ENCODE data around the gene SFMBT2. TPM values are rescaled to one million over a fixed set of nuclear protein-coding genes. Genes with fewer than 3 reads are reported as not detected.
"Not testable (repeated sequence)": the region's sequence is repeated elsewhere in the genome, so short reads cannot be mapped to it uniquely, and the experiment has no call there.

Gene SFMBT2
- total RNA-seq, 1 experiment from 2014 or later: not detected

- in situ Hi-C loops (cut with HindIII; ENCODE audit: low sequenced_read_pairs); DNase-seq (ENCODE audit: low spot score): not testable (repeated sequence)
These were observed 98.9 kb downstream of the SFMBT2 start for GRCh38 chr10:7311850-7312487.

- in situ Hi-C loops (cut with HindIII; ENCODE audit: low sequenced_read_pairs): no loop called here
These were observed 99.5 kb downstream of the SFMBT2 start for GRCh38 chr10:7311218-7311849.

DNA sequence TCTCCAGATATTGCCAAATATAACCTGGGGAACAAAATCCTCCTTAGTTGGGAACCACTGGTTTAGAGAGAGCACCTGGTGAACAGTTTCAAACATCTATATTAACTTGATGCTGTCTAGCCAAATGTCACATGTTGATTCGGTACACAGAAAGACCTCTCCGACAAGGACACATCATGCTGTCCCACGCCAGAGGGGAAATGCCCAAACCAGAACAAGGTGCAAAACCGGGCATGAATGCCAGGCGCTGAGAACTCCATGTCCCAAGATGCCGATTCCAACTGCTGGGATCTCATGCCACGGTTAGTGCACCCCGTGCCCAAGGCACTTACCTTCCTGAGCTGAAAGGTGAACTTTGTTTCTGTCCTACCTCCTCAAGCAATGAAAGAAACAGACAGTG is 100.8 kb downstream of the SFMBT2 start:
- no peak for DNase-seq (ENCODE audit: low spot score)
- in situ Hi-C loops (cut with HindIII; ENCODE audit: low sequenced_read_pairs): no loop called here

More at GRCh38 chr10:7311218-7311849, 99.5 kb downstream of the SFMBT2 start:
- no peak for DNase-seq (ENCODE audit: low spot score)

GRCh38 chr10:7308826-7309225 is 102.0 kb downstream of the SFMBT2 start:
- in situ Hi-C loops (cut with HindIII; ENCODE audit: low sequenced_read_pairs): no loop called here
- no peak for DNase-seq (ENCODE audit: low spot score)

DNA sequence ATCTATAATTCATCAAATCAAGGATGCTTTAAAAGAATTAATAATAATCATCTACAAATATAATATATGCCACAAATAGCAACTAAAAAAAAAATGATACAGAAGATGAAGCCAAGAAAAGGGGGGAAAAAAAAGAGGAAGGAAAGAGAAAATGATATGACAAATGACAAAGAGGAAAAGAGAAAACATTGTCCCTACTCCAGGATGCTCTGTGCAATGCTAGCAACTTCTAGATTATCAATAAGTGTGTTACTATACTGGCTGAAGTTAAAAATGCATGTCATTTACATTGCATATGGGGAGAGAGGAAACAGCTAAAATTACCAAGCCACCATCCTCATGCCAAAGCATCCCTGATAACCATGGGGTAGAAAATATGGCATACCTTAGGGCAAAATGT is 104.2 kb downstream of the SFMBT2 start:
- in situ Hi-C loops (cut with HindIII; ENCODE audit: low sequenced_read_pairs): no loop called here

DNA sequence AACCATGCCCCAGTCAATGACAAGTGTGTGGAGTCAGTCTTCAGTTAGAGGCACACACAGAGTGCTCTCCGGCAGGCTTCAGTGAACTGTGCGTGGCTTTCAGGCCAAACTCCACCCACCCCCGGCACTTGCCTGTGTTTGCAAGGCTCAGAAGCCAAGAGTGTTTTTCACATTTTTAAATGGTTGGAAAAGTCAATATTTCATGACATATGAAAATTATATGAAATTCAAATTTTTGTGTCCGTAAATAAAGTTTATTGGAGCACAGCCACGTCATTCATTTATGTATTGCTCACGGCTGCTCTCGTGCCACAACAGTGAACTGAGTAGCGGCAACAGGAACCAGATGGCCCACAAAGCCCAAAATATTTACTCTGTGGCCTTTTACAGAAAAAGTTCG is 104.7 kb downstream of the SFMBT2 start:
- in situ Hi-C loops (cut with HindIII; ENCODE audit: low sequenced_read_pairs): no loop called here
- DNase-seq (ENCODE audit: low spot score): no peak

More for the DNA sequence above, 104.2 kb downstream of the SFMBT2 start:
- no peak for DNase-seq (ENCODE audit: low spot score)

GRCh38 chr10:7305053-7305452 is 105.8 kb downstream of the SFMBT2 start:
- in situ Hi-C loops (cut with HindIII; ENCODE audit: low sequenced_read_pairs): no loop called here
- DNase-seq (ENCODE audit: low spot score): no peak

- in situ Hi-C loops (cut with HindIII; ENCODE audit: low sequenced_read_pairs): no loop called here
- DNase-seq (ENCODE audit: low spot score): no peak
These were observed 106.7 kb downstream of the SFMBT2 start for GRCh38 chr10:7304110-7304509.

- in situ Hi-C loops (cut with HindIII; ENCODE audit: low sequenced_read_pairs): no loop called here
These were observed 107.8 kb downstream of the SFMBT2 start for GRCh38 chr10:7302930-7303557.

GRCh38 chr10:7302392-7302906 is 108.4 kb downstream of the SFMBT2 start:
- in situ Hi-C loops (cut with HindIII; ENCODE audit: low sequenced_read_pairs): no loop called here
- no peak for DNase-seq (ENCODE audit: low spot score)

More at GRCh38 chr10:7302930-7303557, 107.8 kb downstream of the SFMBT2 start:
- DNase-seq (ENCODE audit: low spot score): no peak

- in situ Hi-C loops (cut with HindIII; ENCODE audit: low sequenced_read_pairs): no loop called here
These were observed 109.6 kb downstream of the SFMBT2 start for GRCh38 chr10:7301006-7301778.

GRCh38 chr10:7300384-7300971 is 110.4 kb downstream of the SFMBT2 start:
- in situ Hi-C loops (cut with HindIII; ENCODE audit: low sequenced_read_pairs): no loop called here
- no peak for DNase-seq (ENCODE audit: low spot score)

More at GRCh38 chr10:7301006-7301778, 109.6 kb downstream of the SFMBT2 start:
- no peak for DNase-seq (ENCODE audit: low spot score)

DNA sequence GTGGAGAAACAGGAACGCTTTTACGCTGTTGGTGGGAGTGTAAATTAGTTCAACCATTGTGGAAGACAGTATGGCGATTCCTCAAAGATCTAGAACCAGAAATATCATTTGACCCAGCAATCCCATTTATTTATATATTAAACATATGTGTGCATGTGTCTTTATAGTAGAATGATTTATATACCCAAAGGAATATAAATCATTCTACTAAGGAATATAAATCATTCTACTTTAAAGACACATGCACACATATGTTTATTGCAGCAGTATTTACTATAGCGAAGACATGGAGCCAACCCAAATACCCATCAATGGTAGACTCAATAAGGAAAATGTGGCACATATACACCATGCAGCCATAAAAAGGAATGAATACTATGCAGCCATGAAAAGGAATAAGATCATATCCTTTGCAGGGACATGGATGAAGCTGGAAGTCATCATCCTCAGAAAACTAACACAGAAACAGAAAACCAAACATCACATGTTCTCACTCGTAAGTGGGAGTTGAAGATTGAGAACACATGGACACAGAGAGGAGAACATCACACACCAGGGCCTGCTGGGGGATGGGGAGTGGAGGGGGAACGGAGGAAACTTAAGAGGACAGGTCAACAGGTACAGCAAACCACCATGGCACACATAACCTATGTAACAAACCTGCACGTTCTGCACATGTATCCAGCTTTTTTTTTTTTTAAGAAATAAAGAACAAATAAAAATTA is 111.1 kb downstream of the SFMBT2 start:
- in situ Hi-C loops (cut with HindIII; ENCODE audit: low sequenced_read_pairs): not testable (repeated sequence)

GRCh38 chr10:7298495-7298894 is 112.3 kb downstream of the SFMBT2 start:
- no peak for DNase-seq (ENCODE audit: low spot score)
- in situ Hi-C loops (cut with HindIII; ENCODE audit: low sequenced_read_pairs): no loop called here

More for the DNA sequence above, 111.1 kb downstream of the SFMBT2 start:
- DNase-seq (ENCODE audit: low spot score): not testable (repeated sequence)

DNA sequence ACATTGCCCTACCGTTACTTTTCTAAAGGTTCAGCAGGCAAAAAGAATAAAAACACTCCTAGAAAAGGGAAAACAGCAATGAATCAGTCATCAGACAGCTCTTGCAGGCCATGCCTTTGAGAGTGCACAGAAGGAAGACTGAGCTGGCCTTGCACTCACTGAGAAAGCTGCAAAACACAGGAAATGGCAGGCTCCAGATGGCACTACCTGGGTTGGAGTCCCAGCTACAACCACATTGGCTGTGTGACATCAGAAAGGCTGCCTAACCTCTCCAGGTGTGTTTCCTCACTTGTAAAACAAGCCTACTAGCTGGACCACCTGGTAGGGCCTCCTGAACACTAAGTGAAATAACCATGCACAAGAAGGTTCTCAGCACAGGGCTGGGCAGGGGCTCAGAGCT is 113.7 kb downstream of the SFMBT2 start:
- DNase-seq (ENCODE audit: low spot score): no peak
- in situ Hi-C loops (cut with HindIII; ENCODE audit: low sequenced_read_pairs): no loop called here

GRCh38 chr10:7296648-7297047 is 114.2 kb downstream of the SFMBT2 start:
- in situ Hi-C loops (cut with HindIII; ENCODE audit: low sequenced_read_pairs): no loop called here
- no peak for DNase-seq (ENCODE audit: low spot score)

GRCh38 chr10:7296076-7296475 is 114.8 kb downstream of the SFMBT2 start:
- in situ Hi-C loops (cut with HindIII; ENCODE audit: low sequenced_read_pairs): no loop called here
- DNase-seq (ENCODE audit: low spot score): no peak

DNA sequence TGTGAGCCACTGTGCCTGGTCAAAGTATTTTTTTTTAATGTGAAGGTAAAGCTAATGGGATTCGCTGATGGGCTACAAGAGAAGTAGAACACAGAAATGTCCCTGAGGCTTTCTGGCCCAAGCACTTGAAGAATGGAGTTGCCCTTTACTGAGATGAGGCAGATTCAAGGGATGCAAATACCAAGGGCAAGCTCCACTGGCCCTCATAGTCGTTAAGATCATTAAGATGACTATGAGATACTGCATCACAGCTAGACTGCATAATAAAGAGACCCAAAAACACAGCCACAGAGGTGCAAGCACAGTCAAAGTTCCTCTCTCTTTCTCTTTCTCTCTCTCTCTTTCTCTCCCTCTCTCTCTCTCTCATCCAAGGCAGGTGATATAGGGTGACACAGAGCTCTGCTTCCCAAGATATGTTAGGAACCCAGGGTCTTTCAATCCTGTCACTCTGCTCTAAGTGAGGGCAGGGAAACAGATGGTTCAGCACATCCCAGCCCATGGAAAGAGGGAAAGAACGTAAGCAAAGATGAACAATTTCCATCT is 117.4 kb downstream of the SFMBT2 start:
- in situ Hi-C loops (cut with HindIII; ENCODE audit: low sequenced_read_pairs): no loop called here
- DNase-seq (ENCODE audit: low spot score): no peak

Measured in G401 (cell line).